Activated CD4-positive, alpha-beta T cell treated with anti-CD3 and anti-CD28 coated beads, Interleukin-2, amount 50 U/mL, for 16 hours (primary cell): ENCODE results near the gene TMEM229B.

ENCODE experiments used
- DNase-seq: peaks from one replicate; pipeline ENCODE4 v3.0.0-alpha.2; 2020

The TMEM229B gene

GRCh38 chr14:67514650-67515385 is 26.3 kb upstream of the TMEM229B start:
- peak; percentile 27 for DNase-seq

GRCh38 chr14:67514203-67514607 is 25.7 kb upstream of the TMEM229B start:
- DNase-seq, result no peak

GRCh38 chr14:67513631-67514108 is 25.1 kb upstream of the TMEM229B start:
- DNase-seq, result no peak

DNA sequence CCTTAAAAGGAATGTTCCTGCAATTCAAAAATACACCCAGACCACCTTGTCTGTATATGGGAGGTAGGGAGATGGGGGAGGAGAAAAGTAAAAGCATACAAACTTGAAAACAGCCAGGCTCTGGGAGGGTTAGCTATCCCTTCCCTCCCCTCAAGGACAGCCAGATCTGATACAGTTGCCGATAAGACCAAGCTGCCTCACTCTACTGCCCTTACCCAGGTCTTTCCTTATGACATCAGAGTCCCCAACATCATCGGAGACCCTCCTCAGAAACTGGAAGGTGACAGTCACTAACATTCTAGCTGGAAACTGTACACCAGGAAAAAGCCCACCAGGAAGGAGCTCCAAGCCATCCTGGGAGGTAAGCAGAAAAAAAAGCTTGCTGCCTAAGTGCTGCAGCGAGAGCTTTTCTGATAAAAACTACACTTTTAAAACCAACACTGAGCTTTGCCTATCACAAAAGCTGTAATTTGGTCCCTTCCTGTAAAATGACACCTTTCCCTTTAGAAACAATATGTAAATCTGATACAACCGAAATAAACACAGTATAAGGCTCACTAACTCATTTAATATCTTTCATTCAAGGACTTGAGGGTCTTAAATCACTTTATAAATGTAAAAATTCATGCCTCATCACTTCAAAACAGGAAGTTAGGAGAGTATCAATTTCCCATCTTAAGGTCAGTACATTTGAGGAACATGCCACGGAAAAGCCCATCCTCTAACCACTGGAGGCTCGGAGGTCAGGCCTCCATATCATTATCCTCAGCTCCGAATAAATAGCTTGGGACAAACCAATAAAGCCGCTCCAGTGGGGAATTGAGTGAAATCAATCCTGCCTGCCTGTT is 24.2 kb upstream of the TMEM229B start:
- no peak for DNase-seq

DNA sequence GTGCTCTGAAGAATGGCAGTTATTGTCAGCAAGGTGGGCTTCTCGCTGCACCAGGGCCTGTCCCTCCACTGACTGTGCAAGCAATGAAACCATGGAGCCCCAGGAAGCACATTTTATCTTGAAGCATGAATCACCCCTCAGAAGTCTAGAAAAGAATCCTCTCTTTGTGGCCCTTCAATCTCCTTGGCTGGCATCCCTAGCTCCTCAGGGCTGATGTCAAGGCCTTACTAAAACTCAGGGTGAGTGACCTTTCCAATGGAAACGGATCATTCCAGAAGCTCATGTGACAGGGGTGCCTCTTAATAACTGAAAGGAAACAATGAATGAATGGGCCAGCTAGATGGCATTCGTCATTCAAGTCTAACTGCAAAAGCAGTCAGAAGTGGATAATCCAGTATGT is 22.3 kb upstream of the TMEM229B start:
- no peak for DNase-seq

DNA sequence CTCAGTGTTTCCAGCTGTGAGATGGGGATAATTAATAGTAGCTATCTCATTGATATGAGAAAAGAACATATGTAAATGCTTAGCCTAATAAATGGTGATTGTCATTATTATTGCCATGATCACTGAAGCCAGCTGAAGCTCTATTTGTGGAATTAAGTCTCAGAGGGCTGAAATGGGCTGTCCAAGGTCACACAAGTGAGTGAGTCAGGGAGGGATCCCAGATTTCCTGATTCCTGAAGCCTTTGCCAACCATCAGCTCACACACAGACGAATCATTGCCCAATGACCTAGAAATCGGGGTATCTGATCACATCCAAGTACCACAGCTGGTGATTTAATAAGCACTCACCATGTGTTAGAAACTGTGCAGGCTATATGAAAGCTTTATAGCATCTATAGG is 21.6 kb upstream of the TMEM229B start:
- DNase-seq, result no peak

DNA sequence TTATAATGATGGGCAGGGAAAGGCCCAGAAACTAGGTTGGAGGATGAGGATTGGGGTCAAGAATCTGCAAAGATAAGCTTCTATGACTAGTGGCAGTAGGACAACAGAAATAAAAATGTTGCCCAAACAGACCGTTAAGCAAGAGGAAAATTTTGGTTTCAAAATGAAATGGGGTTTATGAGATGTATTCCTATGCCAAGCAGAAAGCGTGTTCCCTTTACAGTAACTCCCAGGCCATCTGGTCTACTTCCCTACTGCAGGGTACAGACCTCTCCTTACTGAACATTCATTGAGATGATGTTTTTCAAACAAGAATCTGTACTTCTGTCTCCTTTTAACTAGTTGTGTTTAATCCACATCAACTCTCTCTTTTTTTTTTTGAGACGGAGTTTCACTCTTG is 20.4 kb upstream of the TMEM229B start:
- no peak for DNase-seq

- no peak for DNase-seq
Measured at GRCh38 chr14:67505254-67505653, 16.7 kb upstream of the TMEM229B start.

DNA sequence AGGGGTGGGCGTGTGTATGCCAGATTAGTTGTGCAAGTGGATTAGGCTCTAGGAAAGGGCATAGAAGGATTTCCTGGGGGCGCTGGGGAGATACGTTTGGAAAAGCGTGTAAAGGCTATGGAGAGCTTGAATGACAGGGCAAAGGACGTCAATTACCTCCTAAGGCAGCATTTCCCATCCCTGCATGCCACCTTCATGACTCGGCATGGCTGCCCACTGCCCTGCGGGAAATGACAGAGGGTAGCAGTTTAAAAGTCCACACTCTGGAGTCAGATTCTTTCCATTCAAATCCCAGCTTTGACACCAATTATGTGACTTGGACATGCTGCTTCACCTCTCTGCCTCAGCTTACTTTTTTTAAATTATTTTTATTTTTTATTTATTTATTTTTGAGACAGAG is 14.8 kb upstream of the TMEM229B start:
- no peak for DNase-seq

DNA sequence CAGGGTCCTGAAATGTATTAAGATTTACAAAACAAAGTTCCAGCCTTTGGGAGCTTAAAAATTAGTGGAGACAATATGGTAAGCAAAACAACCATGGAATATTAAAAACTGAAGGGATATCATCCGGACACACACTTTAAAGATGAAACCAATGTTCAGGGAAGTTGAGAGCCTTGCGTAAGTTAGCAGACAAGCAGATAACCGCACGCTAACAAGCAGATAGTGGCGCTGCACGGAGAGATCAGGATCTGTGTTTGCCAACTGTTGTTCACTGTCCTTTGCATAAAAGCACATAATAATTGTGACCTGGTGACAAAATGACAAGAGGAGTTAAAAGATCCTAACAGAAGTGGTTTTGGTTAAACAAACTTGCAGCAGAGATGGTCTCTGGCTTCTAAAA is 14.3 kb upstream of the TMEM229B start:
- no peak for DNase-seq

- DNase-seq, result no peak
Measured at GRCh38 chr14:67501670-67502069, 13.1 kb upstream of the TMEM229B start.

DNA sequence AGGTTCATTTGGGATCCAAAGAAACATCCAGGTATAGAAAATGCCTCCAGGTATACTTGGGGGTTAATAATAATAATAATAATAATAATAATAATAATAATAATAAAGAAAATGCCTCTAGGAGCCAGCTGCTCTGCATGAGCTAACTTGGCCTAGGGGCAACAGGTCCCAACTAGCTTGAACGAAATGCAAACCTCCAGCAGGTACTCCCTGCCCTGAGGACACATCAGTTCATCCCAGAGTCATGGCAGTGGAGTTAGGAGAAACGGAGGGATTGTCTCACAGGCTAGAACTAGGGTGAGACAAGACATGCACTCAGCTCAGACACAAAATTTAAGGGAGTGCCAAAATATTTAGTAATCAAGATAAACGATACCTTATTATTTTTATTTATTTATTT is 12.5 kb upstream of the TMEM229B start:
- no peak for DNase-seq

GRCh38 chr14:67497716-67498115 is 9.2 kb upstream of the TMEM229B start:
- no peak for DNase-seq

DNA sequence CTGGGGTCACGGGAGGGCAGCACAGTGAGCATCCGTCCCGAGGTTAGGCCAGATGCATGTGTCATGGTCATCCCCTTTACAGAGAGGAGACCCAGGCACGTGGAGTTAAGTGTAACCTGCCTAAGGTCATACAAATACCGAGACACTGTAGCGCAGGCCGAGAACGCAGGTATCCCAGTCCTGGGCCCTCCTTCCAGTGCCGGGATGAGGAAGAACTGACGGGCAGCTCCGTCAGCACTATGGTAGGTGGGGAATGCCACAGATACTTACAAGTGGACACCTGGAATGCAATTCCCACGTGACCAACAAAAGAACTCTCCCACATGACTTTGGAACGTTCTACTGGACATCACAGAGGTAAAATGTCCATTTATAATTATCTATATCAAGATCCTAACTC is 8.7 kb upstream of the TMEM229B start:
- no peak for DNase-seq

GRCh38 chr14:67495827-67496226 is 7.3 kb upstream of the TMEM229B start:
- no peak for DNase-seq

DNA sequence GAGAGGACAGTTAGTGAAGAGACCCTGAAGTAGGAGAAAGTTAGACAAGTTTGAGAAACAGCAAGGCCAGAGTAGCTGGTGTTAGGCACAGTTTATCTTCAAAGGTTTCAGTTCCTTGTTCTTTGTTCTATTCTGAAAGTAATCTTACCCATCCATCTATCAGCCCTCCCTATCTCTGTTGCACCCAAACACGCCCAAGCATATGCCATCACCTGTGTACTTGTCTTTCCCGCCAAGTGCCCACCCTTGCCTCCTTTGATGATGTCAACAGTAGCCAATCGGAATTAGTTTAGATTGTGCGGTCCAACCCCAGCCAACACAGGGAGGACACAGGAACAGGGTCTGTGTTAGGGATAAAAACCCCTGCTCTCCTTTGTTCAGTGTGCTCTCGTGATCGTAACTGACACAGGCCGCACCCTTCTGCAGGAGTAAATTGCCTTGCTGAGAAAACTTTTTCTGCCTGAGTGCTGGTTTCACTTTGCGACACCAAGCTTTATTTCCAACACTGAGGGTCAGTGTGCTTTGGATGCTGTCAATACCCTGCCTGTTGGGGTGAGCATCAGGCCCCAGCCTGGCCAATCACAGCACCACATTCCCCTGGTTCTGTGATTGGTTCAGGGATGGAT is 4.7 kb upstream of the TMEM229B start:
- no peak for DNase-seq

GRCh38 chr14:67492538-67492937 is 4.0 kb upstream of the TMEM229B start:
- no peak for DNase-seq

DNA sequence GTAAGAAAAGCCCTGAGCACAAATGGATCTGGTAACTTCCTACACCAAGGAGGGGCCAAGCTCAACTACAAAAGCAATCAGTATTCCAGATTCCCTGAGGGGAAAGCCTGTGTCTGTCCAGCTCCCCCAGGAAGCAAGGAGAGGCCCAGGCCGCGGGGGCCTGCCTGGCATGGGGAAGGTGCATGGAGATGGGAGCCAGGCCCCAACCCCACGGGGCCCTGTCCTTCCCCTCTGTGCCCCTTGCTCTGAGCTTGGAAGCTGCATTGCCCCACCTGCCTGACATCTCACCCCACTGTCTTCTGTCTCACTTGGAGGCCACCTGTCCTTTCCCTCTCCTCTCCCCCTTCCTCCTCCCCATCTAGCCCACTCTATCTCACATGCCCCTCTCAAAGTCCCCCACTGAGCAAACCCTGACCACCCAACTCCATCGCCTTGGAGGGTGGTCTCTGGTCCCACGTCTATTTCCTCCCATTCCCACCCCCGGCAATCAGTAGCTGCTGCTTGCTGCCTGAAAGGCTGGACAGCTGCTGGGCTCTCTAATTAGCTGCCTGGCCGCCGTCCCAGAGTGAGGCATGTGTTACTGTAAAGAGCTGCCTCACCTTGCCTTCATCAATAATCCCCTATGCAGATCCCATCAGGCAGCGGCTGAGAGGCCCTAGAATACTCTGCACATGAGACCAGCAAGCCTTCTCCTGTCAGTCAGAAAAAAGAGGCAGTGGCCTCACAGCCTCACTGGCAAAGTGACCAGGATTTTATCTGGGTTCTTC is 3.4 kb upstream of the TMEM229B start:
- DNase-seq, result no peak

GRCh38 chr14:67491285-67491684 is 2.8 kb upstream of the TMEM229B start:
- DNase-seq, result no peak

GRCh38 chr14:67490196-67490595 is 1.7 kb upstream of the TMEM229B start:
- DNase-seq, result no peak

GRCh38 chr14:67487332-67487731 is 1.2 kb downstream of the TMEM229B start:
- no peak for DNase-seq

DNA sequence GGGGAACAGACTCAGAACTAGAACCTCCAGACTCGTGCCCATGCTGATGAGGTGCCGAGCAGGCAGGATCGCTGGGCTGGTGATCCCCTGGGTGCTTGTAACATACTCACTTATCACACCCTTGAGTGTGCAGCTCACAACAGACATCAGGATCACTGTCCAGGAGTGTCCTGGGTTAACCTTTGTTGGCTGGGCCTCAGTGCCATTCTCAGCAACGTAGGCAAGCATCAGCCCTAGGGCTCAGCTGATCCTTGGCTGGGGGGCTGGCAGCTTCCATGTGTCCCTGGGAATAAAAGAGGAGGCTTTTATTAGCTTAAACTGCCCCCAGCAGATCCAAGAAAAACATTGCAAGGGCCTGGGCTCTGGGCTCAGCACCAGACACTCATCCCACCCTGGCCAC is 1.6 kb downstream of the TMEM229B start:
- no peak for DNase-seq

GRCh38 chr14:67485501-67486095 is 2.9 kb downstream of the TMEM229B start:
- no peak for DNase-seq
